Testis (tissue), 2 donors: Measurements from ENCODE around the gene ARRDC1.

Source experiments
- CTCF ChIP-seq, 3 experiments: fragments of 450-650 bp in 2 of 3; fragments of 200-600 bp in 1 of 3; sonication (generic) in 1 of 3; IDR thresholded peaks; one replicate each; pipeline ENCODE4 v1.5.1; 2016 to 2019; ENCODE audit warnings: antibody characterized with exemption in 3 of 3, mild to moderate bottlenecking in 2 of 3, moderate library complexity in 1 of 3
- POLR2A ChIP-seq: fragments of 450-650 bp; IDR thresholded peaks from one replicate; pipeline ENCODE4 v1.6.1; 2017; ENCODE audit warnings: antibody characterized with exemption, mild to moderate bottlenecking, moderate library complexity

DNA sequence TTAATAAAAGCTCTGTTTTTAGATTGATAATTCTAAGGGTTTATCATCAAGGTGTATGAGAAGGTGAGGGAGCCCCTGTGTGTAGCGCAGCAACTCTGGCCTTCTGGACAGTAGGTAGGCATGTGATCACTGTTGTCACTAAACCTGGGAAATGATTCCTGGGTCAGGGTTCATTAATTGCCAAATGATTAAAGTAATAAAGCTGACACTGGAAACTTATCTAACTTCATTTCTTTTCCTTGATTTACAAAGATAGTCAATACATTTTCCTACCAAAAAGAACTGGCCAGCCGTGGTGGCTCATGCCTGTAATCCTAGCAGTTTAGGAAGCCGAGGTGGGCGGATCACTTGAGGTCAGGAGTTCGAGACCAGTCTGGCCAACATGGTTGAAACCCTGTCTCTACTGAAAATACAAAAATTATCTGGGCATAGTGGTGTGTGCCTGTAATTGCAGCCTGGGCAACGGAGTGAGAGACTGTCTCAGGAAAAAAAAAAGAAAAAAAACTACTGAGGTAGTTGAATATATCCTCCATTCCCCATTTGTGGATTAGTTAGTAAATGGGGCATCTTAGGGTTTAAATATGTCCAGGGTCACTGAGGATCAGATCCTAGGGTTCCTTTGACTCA lies 15.8 kb downstream of the ARRDC1 start:
- TF ChIP-seq CTCF (IDR thresholded peaks at IDR 0.05): peak; percentile 32 to 36 (median 33)
- no peak for TF ChIP-seq POLR2A
